RPMI7951 (cell line): ENCODE data around the gene SLC6A9. TPM values are rescaled to one million over a fixed set of nuclear protein-coding genes. Genes with fewer than 3 reads are reported as not detected.

Experiments used
- DNase-seq: peaks from one replicate; pipeline ENCODE4 v3.0.0-alpha.2; 2012; ENCODE audit warnings: low read depth
- total RNA-seq: library from RNA; depleted of rRNA; stranded (reverse); fragments of >200 nt; shearing (Covaris generic); gene quantifications from 2 replicates; pipeline ENCODE4 v1.2.3, GENCODE V29; 2014

Gene SLC6A9
- total RNA-seq, 1 experiment from 2014 or later = 8.2 TPM

DNA sequence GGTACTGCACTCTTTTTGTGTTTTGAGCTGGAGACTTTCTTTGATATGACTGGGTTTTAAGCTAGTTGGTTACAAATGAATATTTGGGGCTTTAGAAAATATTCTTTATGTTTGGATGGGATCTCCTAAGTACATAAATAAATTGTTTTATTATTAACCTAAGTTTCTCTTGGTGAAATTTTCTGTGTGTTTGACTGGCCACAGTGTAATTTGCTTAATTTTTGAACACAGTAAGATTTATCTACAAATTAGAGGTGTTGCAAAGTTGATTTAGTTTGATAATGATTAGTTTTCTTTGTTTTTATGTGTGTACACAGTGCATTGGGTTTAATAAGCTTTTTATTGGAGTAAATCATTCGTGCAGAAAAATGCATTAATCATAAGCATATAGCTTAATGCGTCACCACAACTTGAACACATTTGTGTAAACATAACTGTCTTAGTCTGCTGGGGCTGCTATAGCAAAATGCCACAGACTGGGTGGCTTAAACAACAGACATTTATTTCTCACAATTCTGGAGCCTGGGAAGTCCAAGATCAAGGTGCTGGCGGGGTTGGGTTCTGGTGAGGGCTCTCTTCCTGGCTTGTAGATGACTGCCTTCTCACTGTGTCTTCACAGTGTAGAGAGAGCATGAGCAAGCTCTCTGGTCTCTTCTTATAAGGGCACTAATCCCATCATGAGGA is 17.4 kb upstream of the SLC6A9 start:
- DNase-seq = peak; percentile 48

DNA sequence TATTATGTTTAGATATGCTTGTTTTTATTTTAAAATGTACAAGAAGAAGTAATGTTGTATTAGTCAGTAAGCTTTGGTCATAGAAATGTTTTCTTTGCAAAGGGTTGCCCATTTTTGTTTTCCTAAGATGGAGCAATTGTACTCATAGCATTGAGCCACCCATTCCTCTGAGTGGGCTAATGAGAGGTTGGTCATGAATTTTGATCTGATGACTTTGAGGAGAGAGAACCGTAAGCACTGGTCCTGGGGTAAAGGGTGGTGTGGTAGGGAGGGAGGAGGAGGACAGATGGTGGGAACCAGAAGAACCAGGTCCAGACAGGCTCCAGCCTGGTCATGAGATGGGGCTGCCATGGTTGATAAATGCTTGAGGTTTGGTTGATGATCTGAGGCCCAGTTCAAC is 15.9 kb upstream of the SLC6A9 start:
- DNase-seq = no peak

DNA sequence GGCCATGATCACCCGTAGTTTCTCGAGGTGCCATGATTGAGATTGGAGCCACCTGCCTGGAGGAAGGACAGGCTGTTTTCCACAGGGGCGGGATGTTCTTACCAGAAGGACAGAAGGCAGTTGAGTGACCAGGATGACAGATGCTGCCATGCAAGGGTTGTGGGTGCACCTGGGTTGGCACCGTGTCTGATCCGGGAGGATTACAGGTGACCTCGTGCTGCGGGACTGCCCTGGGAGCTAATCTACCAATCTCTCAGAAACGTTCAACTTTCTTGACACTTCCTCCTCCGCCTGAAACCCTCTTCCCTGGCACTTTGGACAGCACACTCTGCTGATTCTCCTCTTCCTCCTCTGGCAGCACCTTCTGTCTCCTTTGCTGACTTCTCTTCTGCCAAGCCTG is 13.8 kb upstream of the SLC6A9 start:
- no peak for DNase-seq

DNA sequence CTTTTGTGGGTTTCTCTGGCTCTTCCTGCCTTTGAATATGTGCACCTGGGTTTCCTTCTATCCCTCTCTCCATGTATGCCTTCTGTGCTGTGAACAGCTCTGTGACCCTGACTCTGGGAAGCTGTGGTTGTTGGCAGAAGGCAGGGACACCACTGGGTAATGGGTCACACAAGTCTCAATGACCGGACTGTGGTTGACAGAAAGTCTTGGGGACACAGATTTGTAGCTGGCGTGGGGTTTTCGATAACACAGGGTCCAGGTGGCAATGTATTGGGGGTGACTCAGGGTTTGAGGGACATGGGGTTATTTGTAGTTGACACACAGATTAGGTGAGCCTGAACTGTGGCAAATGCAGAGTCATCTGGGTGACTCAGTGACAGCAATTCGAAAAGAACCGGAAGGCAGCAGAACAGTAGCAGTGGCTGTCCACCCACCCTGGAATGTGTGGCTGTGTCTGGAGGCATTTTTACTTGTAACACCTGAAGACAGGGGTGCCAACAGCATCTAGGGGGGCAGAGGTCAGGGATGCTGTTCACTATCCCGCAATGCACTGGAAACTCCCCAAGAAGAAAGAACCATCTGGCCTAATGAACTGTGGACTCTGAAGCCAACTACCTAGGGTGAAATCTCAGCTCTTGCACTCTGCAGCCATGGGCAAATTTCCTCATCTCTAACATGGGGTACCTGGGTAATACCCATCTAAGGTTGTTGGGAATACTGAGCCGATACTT is 13.0 kb upstream of the SLC6A9 start:
- DNase-seq = peak; percentile 60

DNA sequence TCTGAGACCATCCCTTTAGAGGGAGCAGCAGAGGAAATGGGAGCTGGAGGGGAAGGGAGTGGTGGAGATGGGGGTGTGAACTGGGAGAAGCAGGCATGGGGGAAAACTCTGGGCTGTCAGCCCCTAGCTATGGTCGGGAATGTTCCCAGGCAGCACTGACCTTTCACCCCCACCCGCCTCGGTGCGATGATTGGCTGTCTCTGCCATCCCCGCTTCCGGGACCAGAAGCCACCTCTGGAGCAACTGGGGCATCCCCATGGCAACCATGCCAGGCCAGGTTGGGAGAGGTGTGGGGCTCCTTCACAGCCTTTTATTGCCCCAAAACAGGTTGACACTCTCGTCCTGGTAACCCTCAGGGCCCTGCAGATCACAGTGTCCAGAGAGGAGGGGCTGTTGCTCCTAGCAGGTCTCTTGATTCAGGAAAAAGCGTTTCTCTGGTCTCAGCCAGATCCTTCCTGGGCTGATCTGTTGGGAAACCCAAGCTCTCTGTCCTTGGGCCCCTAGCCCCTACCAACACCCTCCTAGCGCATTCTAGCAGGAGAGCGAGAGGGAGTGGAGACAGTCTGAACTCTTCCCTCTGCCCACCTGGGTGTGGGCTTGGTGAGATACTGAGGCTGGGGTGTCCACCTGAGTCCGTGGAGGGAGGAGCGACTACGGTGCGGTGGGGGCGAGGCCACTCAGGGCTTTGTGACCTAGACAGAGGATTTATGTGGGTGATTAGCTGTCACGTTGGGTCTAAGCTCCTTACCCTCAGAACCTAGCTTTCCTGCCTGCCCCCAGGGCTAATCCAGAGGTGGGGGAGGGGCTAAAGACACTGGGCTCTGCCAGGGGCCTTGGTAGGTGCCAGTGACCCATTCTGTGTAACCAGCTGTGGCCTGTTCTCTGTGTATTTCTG is 12.2 kb upstream of the SLC6A9 start:
- no peak for DNase-seq

DNA sequence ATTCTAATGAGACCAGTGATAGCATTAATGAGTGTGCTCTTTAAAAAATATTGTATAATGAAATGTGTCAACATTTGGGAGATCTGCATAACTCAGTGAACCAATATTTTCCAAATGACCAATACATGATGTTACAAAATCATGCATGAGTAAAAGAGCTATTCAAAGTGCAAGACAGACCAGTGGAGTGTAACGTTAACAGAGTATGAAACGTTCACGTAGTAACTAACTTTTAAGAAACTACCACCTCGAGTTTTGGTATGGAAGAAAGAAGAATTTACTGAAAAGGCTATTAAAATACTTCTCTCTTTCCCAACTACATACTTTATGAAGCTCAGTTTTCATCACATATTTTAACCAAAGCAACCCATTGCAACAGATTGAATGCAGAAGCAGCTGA is 9.6 kb upstream of the SLC6A9 start:
- DNase-seq = no peak

DNA sequence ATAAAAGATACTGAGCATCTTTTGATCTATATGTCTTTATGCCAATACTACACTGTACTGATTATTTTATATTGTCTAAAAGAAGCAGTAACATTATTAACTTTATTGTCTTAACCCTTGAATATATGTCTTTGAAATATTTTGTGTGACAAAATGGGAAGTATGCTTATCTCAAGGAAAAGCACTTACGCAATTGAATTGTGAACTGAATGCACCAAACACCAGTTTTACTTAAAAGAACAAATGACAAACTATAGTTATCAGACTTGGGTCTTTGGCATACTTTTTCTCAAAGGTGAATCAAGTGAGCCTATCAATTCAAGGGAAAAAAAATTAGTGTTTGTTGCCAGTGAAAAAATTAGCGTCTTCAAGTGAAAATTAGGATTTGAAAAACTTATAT is 9.2 kb upstream of the SLC6A9 start:
- DNase-seq = no peak

DNA sequence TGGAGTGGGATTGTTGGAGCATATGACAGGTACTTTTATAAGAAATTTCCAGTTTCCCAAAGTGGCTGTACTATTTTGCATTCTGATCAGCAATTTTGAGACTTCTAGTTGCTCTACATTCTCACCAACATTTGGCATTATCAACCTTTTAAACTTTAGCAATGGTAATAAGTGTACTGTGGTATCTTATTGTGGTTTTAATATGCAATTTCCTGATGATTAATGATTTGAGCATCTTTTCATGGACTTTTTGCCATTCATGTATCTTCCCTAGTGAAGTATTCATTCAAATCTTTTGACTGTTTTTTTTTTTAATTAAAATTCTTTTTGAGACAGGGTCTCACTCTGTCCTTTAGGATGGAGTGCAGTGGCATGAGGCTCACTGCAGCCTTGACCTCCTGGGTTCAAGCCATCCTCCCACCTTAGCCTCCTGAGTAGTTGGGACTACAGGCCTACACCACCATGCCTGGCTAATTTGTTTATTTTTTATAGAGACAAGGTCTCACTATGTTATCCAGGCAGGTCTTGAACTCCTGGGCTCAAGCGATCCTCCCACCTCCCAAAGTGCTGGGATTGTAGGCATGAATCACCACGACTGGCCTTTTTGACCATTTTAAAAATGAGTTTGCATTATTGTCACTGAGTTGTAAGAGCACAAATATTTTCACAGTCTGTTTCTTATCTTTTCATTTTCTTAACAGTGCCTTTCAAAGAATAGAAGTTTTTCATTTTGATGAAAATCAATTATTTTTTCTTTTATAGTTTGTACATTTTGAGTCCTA is 7.8 kb upstream of the SLC6A9 start:
- no peak for DNase-seq

DNA sequence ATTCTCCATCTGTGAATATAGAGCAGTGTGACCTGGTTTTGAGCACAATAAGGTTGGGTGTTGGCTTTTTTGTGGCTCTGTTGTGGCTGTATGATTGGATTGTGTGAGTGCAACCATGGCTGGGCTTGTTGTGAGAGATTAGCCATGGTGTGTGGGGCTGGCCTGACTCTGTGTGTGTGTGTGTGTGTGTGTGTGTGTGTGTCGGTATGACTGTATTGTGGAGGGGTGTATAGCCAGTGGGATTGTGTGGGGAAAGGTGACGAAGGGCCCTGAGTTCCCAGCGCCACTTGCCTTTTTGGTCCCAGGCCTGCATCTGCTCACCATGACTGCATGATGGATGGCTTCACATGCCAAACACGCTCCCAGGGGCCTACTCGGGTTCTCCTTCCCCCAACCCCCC is 5.9 kb upstream of the SLC6A9 start:
- no peak for DNase-seq

DNA sequence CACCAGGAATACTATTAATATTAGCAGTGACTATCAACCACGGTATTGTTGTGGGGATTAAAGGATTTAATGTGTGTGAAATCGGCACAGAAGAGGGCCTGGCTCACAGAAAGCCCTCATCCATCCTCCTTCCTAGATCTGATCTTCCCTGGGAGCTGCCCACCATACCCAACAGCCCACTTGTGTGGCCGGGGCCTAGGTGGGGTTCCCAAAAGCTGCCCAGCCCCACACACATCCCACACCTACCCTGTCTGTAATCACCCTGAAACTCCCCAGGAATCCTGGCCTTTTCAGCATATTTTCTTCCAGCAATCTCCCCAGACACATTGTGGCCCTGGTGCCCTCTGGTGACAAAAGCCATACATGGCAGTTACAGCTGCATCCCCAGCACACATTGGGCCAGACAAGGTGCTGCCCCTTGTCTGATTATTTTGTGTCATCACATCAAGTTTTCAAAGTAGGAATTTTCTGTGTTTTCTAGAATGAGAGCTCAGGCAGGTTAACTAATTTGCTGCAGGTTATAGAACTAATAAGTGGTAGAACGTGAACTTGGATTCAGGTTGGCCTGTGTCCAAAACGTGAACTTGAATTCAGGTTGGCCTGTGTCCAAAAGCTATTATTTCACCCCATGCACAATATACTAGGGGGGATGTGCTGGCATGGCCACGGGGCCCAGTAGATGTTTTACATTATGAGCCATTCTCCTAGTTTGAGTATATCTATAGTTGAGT is 5.3 kb upstream of the SLC6A9 start:
- DNase-seq = peak; percentile 76

DNA sequence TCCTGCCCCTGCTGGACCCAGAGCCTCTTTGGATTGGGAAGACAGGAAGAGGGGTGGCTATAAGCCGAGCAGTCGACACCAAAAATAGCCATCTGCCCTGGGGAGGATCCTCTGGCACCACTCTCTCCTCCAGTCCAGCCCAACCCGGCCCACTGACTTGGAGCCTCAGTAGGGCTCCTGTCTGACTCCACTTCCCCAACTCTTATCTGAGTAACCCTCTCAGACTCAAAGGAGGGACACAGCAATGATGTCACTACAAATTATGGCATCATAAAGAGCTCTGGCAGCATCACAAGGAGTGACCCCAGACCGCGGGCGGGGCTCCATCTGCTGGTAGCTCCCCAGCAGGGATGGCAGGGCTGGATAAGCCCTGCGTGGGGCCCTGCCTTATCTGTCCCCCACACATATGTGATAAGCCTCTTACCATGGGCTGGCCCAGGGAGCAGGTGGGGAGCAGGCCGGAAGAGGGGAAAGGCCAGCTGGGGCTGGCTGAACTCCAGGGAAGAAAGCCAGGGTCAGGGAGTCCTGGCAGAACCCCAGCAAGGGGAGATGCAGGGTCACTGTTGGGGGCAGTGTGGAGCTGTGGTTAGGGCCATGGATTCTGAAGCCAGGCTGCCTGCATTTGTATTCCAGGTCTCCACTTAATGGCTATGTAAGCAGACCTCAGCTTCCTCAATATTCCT is 4.6 kb upstream of the SLC6A9 start:
- no peak for DNase-seq

DNA sequence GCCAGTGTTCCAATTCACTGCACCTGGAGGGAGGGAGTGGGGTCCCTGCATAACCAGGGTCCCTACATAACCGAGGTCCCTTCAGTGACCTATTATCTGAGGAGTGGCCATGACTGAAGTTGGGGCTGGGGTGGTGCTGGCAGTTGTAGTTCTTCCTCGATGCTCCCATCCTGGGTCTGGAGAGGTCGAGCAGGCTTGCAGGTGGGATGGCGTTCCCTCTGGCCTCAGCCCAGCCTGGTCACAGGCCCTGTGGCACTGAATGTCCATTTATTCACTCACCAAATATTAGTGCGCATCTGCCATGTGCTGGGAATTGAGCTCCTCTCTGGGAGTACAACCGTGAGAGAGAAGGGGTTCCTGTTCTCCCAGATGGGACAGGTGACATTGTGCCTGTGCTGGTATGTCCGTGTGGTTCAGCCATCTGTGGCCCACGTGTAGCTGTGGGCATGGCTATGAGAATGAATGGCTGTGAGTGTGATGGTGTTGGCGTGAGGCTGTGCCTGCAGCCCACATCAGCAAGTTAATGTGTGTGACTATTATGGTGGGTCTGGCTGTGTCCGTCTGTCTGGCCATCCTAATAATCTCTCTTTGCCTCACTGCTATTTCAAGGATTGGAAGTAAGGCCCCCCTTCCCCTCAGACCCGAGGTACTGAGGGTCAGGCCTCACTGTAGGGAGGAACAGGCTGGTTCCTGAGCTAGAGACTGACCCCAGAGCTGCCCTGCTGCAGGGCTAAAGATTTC is 3.9 kb upstream of the SLC6A9 start:
- no peak for DNase-seq

DNA sequence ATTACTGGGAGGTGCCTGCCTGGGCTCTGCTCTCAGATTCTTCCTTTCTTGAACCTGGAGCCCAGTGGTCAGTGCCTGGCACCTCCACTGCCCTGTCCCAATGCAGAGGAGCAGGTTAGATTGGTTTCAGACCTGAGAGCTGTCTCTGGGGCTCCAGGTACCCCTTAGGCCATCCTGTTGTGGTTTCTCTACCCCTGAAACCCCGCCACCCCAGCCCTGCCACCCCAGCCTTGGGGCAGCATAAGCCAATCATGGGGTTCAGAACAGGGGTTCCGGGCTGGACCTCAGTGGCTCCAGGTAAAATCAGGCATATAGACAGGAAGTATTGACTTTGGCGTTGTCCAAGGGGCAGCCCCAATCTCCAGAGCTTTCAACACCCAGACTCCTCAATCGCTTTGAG is 3.2 kb upstream of the SLC6A9 start:
- DNase-seq = no peak

DNA sequence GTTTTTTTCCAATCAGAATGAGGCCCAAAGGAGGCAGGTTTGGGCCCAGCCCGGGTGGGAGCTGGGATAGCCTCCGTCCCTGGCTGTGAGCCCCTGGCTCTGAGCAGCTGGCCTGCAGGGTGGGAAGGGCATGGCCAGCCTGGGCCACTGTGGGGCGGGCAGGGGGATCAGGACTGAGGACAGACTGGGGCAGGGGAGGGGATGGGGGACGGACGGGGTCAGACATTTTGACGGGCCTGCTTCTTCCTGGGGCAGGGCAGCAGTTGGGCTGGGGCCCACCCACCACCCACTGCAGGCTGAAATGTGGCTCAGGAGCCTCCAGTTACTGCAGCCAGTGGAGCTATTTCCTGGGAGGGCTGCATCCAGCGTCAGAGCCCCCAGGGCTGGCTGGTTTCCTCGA is 2.5 kb upstream of the SLC6A9 start:
- DNase-seq = no peak

DNA sequence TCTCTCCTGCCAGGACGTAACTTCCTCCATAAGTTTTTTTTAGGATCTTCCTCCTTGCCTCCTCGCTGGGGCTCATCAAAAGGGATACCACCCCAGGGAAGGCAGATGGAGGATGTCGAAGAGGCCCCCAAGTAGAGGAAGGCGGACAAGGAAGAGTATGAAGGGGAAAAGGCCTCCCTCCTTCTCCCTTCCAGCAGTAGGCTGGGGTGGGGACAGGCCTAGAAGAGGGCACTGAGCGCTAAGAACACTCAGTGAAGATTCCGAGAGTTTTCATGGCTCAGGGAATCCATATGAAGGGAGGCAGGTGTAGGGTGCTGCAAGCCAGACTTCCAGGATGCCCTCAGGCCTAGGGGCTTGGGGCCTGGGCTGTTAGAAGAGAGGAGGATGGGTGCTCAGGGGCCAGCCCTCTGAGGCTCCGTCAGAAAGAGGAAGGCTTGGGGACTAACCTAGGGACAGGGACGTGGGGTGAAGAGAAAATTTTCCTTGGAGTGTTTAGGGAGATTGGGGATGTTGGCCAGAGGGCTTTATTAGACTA is 1.8 kb upstream of the SLC6A9 start:
- no peak for DNase-seq

DNA sequence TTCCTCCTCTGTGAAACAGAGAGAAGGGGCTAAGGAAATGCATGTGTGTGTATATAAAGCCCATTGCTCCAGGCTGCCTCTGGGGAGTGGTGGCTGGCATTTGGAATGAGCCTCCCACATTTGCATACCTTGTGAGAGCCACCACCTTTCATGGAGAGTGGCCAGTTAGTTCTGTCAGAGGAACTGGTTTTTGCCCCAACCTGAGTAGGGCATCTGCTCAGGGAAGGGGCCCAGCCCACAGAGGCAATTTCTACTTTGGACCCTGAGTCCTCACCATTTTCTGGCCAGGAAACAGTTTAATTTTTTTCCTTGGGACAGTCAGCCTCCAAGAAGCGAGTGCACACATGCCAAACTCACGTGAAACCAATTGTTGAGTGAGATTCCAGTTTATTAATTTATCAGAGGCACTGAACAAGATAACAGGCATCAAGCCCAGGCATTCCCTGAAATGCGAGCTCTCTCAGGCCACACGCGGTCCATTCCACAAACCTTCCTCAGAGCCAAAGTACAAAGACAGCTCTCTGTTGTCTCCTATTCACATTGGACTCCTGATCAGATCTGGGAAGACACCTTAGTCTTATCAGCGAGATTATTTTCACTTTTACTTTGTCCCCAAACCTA is 1.0 kb upstream of the SLC6A9 start:
- no peak for DNase-seq

DNA sequence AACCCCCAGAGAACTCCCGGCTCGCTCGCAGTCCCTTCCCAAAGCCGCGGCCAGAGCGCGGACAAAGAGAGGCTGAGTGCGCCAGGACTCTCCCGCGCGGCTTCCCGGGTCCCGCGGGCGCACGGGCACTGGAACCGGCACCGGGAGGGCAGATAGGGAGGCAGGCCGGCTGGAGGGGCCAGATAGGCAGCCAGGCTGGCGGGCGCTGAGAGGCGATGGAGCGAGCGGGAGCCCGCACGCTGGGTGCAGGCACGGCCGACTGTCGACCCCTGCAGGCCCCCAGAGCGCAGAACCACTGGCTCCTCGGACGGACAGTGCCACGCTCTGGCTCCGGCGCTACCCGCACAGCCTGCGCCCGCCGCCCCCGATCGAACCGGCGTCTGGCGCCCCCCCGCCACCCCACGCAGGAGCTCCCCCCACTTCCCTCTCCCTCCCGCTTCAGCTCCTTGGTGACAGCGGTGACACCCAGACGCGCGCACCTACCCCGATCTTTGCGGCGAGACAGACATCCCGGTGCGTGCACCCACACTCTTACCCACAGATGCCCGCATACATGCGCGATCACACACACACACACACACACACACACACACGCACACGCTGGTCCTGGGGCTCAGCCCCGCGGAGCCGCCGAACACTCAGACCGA is 534 bp downstream of the SLC6A9 start:
- DNase-seq = peak; percentile 58

DNA sequence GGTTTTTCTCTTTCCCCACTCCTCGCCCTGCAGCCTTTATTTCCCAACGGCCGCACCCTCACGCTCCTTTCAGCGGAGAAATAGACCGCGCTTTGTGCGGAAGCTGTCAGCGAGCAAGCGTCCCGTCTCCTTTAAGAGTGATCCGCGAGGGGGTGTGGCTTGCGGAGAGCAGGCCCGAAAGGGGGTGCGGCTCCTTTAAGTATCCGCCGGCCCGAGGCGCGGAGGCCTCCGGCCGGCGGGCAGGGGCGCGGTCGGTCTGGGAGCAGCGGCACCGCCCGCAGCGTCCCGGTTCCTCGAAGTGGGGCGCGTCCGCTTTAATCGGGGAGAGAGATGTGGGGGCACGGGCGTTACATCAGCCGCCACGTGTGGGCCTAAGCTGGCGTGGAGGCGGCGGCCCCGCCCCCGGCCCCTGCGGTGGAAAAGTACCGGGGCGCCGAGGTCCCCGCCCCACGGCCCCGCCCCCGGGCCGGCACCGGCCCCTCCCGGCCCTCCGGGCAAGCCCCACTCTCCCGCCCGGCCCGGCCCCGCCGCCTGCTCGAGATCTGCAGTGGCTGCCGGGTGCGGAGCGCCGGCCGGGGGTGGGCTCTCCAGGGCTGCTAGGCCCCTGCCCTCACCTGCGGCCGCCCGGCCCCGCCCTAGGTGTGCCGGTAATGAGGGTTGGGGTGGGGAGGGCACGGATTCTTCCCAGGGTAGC is 1.2 kb downstream of the SLC6A9 start:
- DNase-seq = peak; percentile 87
